WTC11 (cell line): ENCODE measurements around the gene PDZRN3.

Experiments used
- MLX ChIP-seq: sonication (generic); formaldehyde crosslinking; IDR thresholded peaks from 2 replicates; pipeline ENCODE4 v1.8.1; 2023; ENCODE audit warnings: mild to moderate bottlenecking, missing genetic modification reagents, moderate library complexity
- NR2C2 ChIP-seq: sonication (generic); formaldehyde crosslinking; IDR thresholded peaks from 2 replicates; pipeline ENCODE4 v1.8.0; 2022; ENCODE audit warnings: mild to moderate bottlenecking, missing genetic modification reagents
- ZNF317 ChIP-seq: sonication (generic); formaldehyde crosslinking; IDR thresholded peaks from 2 replicates; pipeline ENCODE4 v1.8.1; 2023; ENCODE audit warnings: low read depth, mild to moderate bottlenecking, moderate library complexity, missing genetic modification reagents, borderline replicate concordance
- TF ChIP-seq, protein P1 (sequence below): sonication (generic); formaldehyde crosslinking; IDR thresholded peaks from 2 replicates; pipeline ENCODE4 v1.8.1; 2022; ENCODE audit warnings: mild to moderate bottlenecking, moderate library complexity, missing genetic modification reagents
- TF ChIP-seq, protein P2 (sequence below): fragments of 200-600 bp; IDR thresholded peaks from 2 replicates; pipeline ENCODE4 v1.8.0; 2022; ENCODE audit warnings: antibody characterized with exemption

GRCh38 chr3:73591286-73591800 lies 33.4 kb downstream of the PDZRN3 start:
- TF ChIP-seq ZNF317 (CRISPR knock-in tag): no peak
- no peak for TF ChIP-seq NR2C2 (CRISPR knock-in tag)
- TF ChIP-seq, protein P1, sequence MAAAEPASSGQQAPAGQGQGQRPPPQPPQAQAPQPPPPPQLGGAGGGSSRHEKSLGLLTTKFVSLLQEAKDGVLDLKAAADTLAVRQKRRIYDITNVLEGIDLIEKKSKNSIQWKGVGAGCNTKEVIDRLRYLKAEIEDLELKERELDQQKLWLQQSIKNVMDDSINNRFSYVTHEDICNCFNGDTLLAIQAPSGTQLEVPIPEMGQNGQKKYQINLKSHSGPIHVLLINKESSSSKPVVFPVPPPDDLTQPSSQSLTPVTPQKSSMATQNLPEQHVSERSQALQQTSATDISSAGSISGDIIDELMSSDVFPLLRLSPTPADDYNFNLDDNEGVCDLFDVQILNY (CRISPR knock-in tag): no peak
- TF ChIP-seq, protein P2, sequence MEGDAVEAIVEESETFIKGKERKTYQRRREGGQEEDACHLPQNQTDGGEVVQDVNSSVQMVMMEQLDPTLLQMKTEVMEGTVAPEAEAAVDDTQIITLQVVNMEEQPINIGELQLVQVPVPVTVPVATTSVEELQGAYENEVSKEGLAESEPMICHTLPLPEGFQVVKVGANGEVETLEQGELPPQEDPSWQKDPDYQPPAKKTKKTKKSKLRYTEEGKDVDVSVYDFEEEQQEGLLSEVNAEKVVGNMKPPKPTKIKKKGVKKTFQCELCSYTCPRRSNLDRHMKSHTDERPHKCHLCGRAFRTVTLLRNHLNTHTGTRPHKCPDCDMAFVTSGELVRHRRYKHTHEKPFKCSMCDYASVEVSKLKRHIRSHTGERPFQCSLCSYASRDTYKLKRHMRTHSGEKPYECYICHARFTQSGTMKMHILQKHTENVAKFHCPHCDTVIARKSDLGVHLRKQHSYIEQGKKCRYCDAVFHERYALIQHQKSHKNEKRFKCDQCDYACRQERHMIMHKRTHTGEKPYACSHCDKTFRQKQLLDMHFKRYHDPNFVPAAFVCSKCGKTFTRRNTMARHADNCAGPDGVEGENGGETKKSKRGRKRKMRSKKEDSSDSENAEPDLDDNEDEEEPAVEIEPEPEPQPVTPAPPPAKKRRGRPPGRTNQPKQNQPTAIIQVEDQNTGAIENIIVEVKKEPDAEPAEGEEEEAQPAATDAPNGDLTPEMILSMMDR: no peak
- TF ChIP-seq MLX (CRISPR knock-in tag): no peak
